Stimulated activated CD8-positive, alpha-beta memory T cell treated with anti-CD3 and anti-CD28 coated beads, Interleukin-12 subunit alpha, Interleukin-12 subunit beta, amount 100 ng/mL, for 4 hours (primary cell): Measurements from ENCODE around the gene NUDT16L1.

Experiments used
- DNase-seq: peaks from one replicate; pipeline ENCODE4 v3.0.0-alpha.2; 2020; ENCODE audit warnings: low read depth

Gene NUDT16L1

GRCh38 chr16:4664538-4665418 is 28.6 kb upstream of the NUDT16L1 start:
- peak; percentile 29 for DNase-seq

- no peak for DNase-seq
Observed at GRCh38 chr16:4666537-4667202, 26.7 kb upstream of the NUDT16L1 start.

GRCh38 chr16:4667203-4667963 is 26.0 kb upstream of the NUDT16L1 start:
- no peak for DNase-seq

GRCh38 chr16:4668313-4668960 is 24.9 kb upstream of the NUDT16L1 start:
- no peak for DNase-seq

GRCh38 chr16:4673387-4674046 is 19.8 kb upstream of the NUDT16L1 start:
- DNase-seq = no peak

GRCh38 chr16:4674926-4675530 is 18.3 kb upstream of the NUDT16L1 start:
- DNase-seq = no peak

- DNase-seq = peak; percentile 33
Observed at GRCh38 chr16:4675864-4676786, 17.2 kb upstream of the NUDT16L1 start.

GRCh38 chr16:4676831-4677230 is 16.5 kb upstream of the NUDT16L1 start:
- no peak for DNase-seq

GRCh38 chr16:4677390-4677789 is 16.0 kb upstream of the NUDT16L1 start:
- no peak for DNase-seq

GRCh38 chr16:4677994-4678393 is 15.4 kb upstream of the NUDT16L1 start:
- DNase-seq = no peak

GRCh38 chr16:4678596-4678995 is 14.8 kb upstream of the NUDT16L1 start:
- DNase-seq = no peak

GRCh38 chr16:4679156-4679849 is 14.1 kb upstream of the NUDT16L1 start:
- DNase-seq = no peak

- no peak for DNase-seq
Observed at GRCh38 chr16:4679850-4680636, 13.3 kb upstream of the NUDT16L1 start.

GRCh38 chr16:4680673-4681470 is 12.5 kb upstream of the NUDT16L1 start:
- DNase-seq = no peak

- DNase-seq = no peak
Observed at GRCh38 chr16:4681471-4682083, 11.8 kb upstream of the NUDT16L1 start.

GRCh38 chr16:4682084-4682591 is 11.2 kb upstream of the NUDT16L1 start:
- no peak for DNase-seq

GRCh38 chr16:4682616-4683254 is 10.6 kb upstream of the NUDT16L1 start:
- DNase-seq = no peak
